HL-60 (cell line): ENCODE data around the gene NUCB1.

Source experiments
- CTCF ChIP-seq: IDR thresholded peaks from one replicate; pipeline ENCODE4 v1.5.1; 2011; ENCODE audit warnings: low read length, control low read depth, inconsistent platforms; ENCODE audit not compliant: insufficient read depth
- REST ChIP-seq: IDR thresholded peaks from 2 replicates; pipeline ENCODE4 v1.6.1; 2012; ENCODE audit warnings: low read depth; ENCODE audit not compliant: insufficient replicate concordance

GRCh38 chr19:48872884-48873475 is 27.1 kb upstream of the NUCB1 start:
- no peak for TF ChIP-seq CTCF
- TF ChIP-seq REST = no peak
